Activated CD4-positive, alpha-beta T cell treated with anti-CD3 and anti-CD28 coated beads, Interleukin-2, Interleukin-4, amounts not matched to agents 100 ng/mL and 50 ng/mL, durations not matched to agents 16 hours and 8 hours (primary cell): ENCODE results near the gene CXCR3.
A peak's percentile ranks its signal among the peaks of the same experiment; 100 is the strongest.
"Not testable (repeated sequence)": the region's sequence is repeated elsewhere in the genome, so short reads cannot be mapped to it uniquely, and the experiment has no call there.

Experiments
- DNase-seq: peaks from one replicate; pipeline ENCODE4 v3.0.0-alpha.2; 2020; ENCODE audit warnings: low spot score

CXCR3 gene

DNA sequence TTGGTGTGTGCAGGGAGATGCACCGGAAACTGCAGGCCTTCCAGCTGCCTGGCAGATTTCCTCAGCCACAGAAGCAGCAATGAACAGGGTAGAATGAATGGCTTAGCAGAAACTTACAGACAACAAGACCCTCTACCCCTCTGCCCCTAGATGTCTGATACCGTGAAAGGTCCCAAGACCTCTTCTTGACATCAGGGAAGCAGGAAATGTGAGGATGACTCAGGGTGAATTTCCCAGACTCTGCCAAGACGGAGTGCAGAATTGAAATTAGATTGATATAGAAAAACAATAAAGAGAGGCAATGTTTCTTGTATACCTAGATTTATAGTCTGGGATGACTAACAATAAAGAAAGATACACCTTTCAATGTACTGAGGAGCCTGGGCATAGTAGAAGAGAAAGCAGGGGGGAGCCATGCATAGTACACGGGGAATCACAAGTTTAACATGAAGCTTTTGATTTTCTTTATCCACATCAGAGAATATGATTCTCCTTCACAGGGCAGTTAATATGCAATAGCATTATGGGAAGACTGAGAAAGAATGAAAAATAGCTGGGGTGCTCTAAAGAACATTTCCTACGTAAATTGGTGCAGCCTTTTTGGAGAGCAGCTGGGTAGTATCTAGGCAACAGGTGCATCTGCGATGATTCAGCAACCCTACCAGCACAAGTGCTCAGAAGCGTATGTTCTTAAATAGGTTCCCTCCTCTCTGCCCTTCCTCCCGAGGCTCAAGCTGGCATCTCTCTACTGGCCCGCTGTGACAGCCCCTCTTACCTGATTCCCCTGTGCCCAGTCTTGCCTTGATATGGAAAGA is 18.3 kb upstream of the CXCR3 start:
- DNase-seq: no peak

DNA sequence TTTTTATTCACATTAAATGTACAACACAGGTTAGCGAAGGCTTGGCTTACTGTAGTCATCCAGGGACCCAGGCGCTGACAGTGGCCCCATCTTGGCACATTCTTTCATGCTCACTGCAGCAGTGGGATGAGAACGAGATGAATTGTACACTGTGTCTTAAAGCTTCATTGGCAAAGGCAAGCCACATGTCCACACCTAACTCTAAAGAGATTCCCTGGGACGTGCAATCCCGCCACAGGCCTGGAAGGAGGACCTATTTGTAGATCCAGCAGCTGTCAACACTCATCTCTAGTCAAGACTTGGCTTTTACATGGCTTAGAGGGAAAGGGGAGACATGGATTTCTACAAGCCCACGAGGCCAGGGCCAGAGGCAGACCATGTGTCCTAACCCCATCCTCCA is 16.1 kb upstream of the CXCR3 start:
- DNase-seq: no peak

DNA sequence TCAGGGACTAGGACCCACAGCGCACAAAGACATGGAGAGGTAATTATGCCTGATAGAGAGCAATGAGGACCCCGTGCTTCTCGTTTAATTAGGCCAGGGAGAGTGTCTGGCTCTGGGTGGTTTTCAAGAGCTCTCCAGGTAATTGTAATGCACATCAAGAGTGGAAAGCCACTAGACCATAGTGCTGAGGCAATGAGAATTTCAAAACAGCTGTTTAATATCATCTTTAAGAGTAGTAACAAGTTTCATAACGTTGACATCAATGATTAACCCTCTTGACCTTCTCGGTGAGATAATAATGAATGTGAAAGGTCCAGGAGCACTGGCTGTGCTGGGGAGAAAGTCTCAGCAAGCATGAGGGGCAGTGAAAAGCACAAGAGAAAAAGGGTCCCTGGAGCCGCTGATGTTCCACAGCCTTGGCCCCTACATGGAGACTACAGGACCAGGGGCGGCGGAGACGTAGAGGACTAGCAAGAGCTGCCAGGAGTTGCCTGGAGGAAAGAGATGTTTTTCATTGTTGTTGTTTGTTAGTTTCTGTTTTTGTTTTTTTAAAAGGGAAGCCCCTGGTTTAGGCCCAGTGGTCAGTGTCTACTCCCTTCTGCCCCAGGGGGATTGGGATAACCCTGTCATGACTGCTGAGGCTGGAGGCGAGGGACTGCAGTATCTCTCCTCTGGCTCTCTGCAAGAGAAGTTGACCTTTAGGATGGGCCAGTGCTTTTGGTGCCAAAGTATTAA is 14.8 kb upstream of the CXCR3 start:
- DNase-seq: no peak

DNA sequence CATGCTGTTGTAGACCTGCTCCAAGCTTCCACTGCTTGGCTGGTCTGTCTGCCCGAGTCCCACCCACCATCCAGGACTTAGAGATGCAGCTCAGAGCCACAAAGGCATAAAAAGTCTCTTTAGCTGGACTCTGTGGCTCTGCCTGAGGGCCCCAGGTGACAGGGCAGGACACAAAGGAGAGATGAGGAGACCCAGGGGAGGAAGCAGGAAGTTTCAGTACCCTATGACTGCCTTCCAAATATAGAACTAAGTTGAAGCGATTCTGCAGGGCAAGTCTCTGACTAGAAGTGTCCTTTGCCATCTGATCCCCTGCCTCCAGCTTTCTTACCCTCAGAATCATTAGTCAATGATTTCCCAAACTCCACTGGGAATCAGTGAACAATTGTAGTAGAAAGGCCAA is 11.2 kb upstream of the CXCR3 start:
- no peak for DNase-seq

DNA sequence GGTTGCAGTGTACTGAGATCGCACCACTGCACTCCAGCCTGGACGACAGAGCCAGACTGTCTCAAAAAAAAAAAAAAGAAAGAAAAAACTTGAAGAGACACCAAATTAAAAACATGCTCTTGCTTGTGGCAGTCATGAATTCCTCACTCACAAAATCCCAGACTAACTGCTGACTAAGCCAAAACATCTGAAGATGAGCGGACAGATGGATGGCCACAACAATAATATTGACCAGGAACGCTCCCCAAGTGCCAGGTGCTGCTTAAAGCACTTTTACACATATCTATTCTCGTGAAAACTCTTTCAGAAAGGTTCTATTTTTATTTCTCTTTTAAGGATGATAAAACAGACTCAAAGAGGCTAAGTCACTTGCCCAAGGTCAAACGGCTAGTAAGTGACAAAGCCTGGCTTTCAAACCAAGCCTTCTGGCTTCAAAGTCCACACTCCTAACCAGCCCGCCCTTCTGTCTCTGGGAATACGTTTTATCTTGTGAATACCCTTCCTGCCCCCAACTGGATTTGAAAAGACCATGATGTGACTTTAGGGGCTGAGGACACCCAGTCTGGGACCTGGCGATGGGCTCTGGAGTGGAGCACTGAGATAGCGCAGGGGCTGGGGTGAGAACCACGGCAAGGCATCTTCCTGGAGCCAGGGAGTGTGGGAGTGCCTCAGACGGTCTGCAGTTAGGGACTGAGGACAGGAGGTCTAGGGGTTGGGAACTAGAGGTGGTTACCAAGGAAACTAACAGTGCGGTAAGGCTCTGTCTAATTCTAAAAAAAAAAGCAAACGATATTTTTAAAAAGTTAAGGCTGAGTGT is 9.5 kb upstream of the CXCR3 start:
- no peak for DNase-seq

DNA sequence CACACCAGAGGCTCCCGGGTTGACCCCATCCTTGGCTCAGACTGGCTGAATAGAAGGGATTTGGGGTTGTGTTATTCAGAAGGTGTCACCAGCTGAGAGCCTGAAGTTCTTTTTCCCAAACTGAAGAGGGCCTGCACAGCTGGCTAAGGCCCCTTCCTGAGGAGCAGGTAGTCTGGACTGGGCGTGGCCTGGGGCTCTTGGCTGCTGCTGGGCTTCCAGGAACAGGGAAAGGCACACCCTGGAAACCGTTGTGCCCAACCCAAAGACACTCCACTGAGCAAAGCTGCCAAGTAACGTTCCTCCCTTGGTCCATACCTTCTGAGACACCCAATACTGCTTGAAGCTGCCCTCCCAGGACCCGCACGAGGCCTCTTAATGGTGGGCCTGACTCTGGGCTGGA is 8.3 kb upstream of the CXCR3 start:
- DNase-seq: no peak

DNA sequence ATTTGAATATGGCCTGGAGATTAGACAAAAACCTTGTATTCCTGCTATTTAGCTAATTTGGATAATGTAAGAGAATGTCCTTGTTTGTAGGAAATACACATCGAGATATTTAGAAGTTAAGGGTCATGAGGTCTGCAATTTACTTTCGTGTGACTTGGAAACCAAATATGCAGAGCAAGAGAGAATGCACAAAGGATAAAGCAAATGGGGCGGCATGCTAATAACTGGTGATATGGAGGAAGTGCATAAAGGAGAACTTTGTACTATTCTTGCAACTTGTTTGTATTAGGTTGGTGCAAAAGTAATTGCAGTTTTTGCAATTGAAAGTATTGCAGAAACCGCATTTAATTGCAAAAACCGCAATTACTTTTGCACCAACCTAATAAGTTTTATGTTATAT is 7.2 kb upstream of the CXCR3 start:
- no peak for DNase-seq

DNA sequence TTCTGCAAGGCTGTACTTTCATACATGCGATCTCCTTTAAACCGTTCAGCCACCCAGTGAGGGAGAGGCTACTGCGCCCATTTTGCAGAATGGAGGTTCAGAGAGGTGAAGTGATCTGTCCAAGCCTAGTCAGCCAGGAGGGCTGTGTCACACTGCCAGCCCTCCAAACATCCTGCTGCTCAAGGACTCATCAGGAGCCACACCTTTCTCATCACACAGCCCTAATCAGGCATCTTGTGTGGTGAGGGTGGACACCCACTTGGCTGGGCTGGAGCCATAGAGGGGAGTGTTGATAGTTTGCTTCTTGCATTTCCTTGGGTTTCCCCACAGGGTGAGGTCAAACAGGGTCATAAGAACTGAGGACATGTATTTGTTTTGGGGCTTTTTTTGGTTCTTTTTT is 5.4 kb upstream of the CXCR3 start:
- no peak for DNase-seq

DNA sequence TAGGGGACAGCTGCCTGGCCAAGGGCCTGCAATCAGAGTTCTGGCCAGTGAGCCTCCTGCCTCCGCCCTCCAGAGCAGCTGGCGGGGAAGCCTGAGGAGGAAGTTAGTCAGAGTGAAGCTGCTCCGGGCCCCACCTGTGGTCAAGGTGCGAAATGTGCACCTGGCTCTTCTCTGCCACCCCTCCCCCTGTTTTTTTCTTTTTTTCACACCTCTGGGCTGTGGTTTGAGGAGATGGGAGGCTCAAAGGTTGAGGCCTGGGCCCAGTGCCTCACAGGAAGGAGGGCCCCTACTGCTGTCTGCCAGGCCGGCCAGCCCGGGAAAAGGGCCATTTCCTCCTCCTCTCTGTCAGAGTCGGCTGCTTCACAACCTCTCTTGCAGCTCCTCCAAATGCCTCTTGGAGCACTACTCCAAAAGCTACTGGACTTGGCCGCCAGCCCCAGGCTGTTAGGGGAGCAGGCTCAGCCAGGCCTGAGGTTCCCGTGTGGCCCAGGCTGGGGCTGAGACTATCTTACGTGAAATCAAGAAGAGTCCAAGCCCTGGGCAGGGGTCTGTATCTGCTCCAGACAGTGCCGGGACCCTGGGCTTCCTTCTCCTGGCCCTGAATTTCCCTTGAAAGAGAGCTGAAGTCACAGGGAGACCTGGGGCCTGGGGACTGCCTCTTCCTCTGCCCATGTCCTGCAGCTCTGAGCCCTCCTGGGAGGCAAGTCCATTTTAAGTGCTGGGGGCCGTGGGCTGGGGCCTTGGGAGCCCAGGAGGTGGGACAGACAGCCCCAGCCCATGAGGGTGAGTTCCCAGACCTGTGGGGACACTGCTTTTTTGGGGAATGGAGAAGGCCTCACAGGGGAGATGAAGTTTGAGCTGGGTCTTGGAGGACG is 4.5 kb upstream of the CXCR3 start:
- DNase-seq: peak; percentile 87

DNA sequence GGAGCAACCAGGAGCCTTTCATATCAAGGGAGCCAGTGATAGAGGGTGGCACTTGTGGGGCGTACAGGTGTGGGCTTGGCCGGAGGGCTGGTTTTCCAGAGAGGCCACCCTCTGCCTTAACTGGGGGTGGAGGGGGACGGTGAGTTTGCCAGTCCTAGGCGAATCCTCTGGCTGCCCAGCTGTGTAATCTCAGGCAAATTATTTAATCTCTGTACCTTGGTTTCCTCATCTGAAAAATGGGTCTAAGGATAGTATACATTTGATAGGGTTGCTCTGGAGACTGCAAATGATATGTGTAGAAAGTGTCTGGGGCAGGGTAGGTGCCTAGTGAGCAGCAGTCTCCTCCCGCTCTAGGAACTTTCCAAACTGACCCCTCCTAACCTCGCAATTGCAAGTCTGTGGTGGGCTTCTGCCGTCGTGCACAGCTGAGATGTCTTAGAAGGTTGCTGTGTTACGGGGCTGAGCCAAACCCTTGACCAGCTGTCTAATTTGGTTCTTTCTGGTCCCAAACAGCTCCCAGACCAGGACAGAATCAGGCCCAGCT is 3.8 kb upstream of the CXCR3 start:
- no peak for DNase-seq

DNA sequence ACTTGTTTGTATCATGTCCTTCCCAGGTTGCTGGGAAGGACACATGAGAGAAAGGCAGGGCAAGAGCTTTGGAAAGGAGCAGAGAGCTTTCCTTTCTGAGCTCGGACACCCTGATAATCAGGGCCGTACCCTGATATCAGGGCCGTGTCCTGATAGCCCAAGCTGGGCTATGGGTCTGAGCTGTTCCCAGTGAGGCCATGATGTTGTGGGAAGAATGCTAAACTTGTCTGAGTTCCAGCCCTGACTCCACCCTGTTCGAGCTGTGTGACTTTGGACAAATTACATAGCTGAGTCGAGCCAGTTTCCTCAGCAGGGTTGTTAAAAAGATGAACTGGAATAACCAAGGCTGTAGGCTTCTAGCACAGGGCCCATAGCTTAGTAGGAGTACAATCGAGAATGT is 3.3 kb upstream of the CXCR3 start:
- no peak for DNase-seq

DNA sequence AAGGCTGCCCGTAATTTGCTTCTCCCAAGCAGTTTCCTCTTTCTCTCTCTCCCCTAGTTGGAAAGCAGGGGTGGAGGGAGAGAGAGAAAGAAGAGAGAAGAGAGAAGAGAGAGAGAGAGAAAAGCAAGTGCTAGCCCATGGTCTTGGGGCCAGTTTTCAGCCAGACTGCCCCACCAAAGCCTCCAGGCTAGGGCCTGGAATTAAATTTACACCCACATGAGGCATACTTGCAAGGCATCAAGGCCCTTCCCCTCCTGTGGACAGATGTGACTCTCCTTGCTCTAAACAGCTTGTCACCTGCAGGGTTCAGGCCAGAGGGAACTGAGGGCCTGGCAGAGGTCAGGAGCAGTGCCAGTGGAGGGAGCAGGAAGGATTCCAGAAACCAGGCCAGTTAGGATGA is 1.7 kb upstream of the CXCR3 start:
- DNase-seq: no peak

DNA sequence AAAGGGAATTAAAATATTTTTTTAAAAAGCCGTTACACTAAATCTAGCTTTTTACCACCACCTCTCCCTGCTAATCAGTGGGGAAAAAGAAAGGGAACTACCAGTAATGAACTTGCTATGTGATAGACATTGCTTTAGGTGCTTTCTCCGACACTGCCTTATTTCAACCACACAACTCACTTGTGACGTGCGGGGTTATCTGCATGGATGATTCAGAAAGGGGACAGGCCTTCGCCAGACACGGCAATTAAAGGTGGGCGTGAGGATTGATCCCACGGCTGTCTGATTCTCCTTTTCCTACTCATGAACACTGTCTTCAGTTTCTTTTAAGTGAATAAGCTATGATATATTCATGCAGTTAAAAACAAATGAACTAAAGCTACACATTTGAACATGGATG is 882 bp upstream of the CXCR3 start:
- DNase-seq: peak; percentile 52

DNA sequence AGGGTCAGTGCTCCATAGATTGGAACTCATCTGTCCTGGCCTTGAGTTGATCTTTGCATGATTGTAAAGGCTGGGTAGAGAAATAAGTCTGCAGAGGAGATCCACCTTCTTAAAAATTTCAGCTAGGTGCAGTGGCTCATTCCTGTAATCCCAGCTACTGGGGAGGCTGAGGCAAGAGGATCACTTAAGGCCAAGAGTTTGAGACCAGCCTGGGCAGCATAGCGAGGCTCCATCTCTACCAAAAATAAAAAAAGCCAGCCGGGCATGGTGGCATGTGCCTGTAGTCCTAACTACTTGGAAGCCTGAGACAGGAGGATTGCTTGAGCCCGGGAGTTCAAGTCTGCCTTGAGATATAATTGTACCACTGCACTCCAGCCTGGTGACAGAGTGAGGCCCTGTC is 476 bp upstream of the CXCR3 start:
- no peak for DNase-seq

DNA sequence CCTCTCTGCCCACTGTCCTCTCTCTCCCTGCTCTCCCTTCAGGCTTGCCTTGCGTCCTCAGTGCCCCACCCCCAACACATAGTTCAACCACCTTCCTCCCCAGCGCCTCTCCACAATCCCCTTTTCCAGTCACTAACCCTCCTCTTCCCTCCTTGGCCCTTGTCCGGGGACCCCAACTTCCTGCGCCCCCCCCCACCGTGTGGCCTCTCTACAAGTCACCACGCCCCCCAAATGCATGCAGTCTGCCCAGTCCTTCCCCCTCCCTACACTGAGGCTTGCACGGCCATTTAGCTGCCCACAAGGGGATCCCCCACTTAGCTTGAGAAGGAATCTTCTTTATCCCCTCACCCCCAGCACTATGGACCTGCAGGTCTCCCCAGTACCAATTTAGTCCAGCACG is 569 bp downstream of the CXCR3 start:
- no peak for DNase-seq

DNA sequence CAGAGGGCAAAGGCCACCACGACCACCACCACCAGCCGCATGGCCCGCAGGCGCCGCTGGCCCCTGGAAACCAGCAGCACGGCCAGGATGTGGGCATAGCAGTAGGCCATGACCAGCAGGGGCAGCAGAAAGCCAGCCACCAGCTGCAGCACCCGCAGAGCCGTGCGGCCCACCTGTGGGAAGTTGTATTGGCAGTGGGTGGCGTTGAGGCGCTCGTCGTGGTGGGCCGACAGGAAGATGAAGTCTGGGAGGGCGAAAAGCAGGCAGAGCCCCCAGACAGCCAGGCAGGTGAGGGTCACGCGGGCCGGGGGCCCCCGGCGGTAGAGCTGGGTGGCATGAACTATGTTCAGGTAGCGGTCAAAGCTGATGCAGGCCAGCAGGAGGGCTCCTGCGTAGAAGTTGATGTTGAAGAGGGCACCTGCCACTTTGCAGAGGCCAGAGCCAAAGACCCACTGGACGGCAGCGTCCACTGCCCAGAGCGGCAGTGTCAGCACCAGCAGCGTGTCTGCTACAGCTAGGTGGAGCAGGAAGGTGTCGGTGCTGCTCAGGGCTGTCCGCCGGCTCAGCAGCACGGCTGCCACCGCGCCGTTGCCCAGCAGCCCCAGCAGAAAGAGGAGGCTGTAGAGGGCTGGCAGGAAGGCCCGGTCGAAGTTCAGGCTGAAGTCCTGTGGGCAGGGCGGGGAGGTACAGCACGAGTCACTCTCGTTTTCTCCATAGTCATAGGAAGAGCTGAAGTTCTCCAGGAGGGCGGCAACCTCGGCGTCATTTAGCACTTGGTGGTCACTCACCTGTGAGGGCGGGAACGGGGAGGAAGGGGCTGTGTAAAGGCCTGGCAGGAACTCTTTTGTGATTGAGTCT is 1.4 kb downstream of the CXCR3 start:
- no peak for DNase-seq

DNA sequence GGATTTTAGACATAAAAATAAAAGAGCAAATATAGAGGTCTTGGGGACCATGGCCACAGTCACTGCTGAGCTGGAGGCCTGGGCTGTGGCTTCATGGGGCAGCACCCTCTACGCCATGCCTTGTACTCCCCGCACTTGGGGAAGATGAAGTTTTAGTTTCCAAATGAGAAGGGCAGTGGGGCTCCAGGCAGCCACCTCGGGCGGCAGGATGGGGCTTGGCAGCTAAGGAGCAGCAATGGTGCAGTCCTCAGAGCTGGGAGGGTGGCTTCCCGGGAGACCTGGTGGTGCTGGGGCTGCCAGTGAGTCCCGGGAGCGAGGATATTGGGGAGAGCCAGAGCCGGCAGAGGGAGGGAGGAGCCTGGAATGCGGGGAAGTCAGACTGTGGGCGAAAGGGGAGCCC is 2.4 kb downstream of the CXCR3 start:
- peak; percentile 40 for DNase-seq

DNA sequence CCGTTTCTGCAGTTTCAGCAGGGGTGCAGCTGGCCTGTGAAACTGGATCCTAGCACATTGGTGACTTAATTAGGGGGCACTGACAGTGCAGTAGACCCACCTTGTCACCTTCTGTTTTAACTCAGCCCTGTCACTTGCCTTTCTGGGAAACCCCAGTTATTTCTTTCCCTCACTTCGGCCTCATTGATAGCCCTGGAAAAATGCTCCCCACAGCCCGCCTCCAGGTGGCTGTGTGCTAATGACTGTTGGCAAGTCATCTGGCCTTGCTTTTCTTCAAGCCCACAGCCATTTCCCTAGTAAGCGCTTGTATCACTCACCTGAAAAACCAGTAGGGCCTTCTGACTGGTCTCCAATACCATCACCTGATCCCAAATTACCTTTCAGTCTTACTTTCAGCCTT is 3.3 kb downstream of the CXCR3 start:
- DNase-seq: no peak

DNA sequence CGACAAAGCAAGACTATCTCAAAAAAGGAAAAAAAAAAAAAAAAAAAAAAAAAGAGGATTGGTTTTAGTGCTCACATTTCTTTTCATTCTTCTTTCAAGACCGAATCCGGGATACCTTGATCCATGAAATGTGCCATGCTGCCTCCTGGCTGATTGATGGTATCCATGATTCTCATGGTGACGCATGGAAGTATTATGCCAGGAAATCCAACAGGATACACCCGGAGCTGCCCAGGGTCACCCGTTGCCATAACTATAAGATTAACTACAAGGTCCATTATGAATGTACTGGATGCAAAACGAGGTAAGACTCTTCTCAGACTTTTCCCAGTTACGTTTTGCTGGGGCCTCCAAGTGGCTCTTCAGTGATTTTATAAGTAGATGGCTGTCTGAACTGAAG is 6.1 kb downstream of the CXCR3 start:
- DNase-seq: no peak

DNA sequence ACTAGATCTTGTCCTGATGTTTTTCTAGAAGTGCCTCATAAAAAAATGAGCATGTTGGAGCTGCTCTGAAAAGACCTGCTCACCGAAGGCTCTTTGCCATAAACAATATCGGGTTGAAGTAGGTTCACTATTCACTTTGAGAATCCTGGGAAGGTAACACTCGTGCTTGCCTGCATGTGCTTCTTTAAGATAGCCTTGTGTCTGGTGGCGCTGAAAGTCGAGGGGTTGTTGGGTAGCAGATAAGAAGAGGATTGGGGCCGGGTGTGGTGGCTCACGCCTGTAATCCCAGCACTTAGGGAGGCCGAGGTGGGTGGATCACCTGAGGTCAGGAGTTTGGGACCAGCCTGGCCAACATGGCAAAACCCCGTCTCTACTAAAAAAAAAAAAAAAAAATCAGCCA is 6.6 kb downstream of the CXCR3 start:
- DNase-seq: not testable (repeated sequence)
